Hepatocyte (in vitro differentiated cells): ENCODE data around the gene MAD2L1. TPM values are rescaled to one million over a fixed set of nuclear protein-coding genes. Genes with fewer than 3 reads are reported as not detected.

Experiments
- DNase-seq: peaks from one replicate; pipeline ENCODE4 v3.0.0-alpha.2; 2016; ENCODE audit warnings: low spot score
- H2AFZ ChIP-seq: fragments of 200-600 bp; sonication (generic); 2 replicates; pipeline ENCODE4 v1.6.0; 2016; ENCODE audit warnings: antibody characterized with exemption, mild to moderate bottlenecking
- H3K27ac ChIP-seq: fragments of 200-600 bp; sonication (generic); 2 replicates; pipeline ENCODE4 v1.5.1; 2016; ENCODE audit warnings: mild to moderate bottlenecking
- H3K27me3 ChIP-seq: fragments of 200-600 bp; sonication (generic); 2 replicates; pipeline ENCODE4 v1.6.1; 2016
- H3K36me3 ChIP-seq: fragments of 200-600 bp; sonication (generic); replicated peaks from 2 replicates; pipeline ENCODE4 v1.5.1; 2016; ENCODE audit warnings: low read depth; ENCODE audit not compliant: insufficient read depth
- H3K4me1 ChIP-seq: fragments of 200-600 bp; sonication (generic); 2 replicates; pipeline ENCODE4 v1.5.1; 2016; ENCODE audit warnings: mild to moderate bottlenecking, moderate library complexity; ENCODE audit not compliant: insufficient read depth
- H3K4me2 ChIP-seq: fragments of 200-600 bp; sonication (generic); 2 replicates; pipeline ENCODE4 v1.6.0; 2016
- H3K4me3 ChIP-seq: fragments of 200-600 bp; sonication (generic); 2 replicates; pipeline ENCODE4 v1.5.1; 2016; ENCODE audit warnings: mild to moderate bottlenecking
- H3K79me2 ChIP-seq: fragments of 200-600 bp; sonication (generic); 2 replicates; pipeline ENCODE4 v1.6.0; 2017; ENCODE audit warnings: mild to moderate bottlenecking
- H3K9me2 ChIP-seq: fragments of 200-600 bp; sonication (generic); replicated peaks from 2 replicates; pipeline ENCODE4 v1.6.0; 2017; ENCODE audit warnings: mild to moderate bottlenecking; ENCODE audit not compliant: insufficient read depth
- H3K9me3 ChIP-seq: fragments of 200-600 bp; sonication (generic); 2 replicates; pipeline ENCODE4 v1.5.1; 2016; ENCODE audit warnings: low read depth, mild to moderate bottlenecking
- H4K20me1 ChIP-seq: fragments of 200-600 bp; sonication (generic); 2 replicates; pipeline ENCODE4 v1.6.0; 2016; ENCODE audit warnings: mild to moderate bottlenecking; ENCODE audit not compliant: insufficient read depth, poor library complexity, severe bottlenecking
- EZH2 ChIP-seq: fragments of 200-600 bp; sonication (generic); IDR thresholded peaks from 2 replicates; pipeline ENCODE4 v1.6.1; 2016; ENCODE audit warnings: antibody characterized with exemption, mild to moderate bottlenecking, borderline replicate concordance
- EZH2phosphoT487 ChIP-seq: fragments of 200-600 bp; sonication (generic); IDR thresholded peaks from one replicate; pipeline ENCODE4 v1.6.1; 2018; ENCODE audit warnings: antibody characterized with exemption, mild to moderate bottlenecking, low read depth, moderate library complexity; ENCODE audit not compliant: unreplicated experiment, severe bottlenecking
- WGBS: methylation state at CpG from one replicate; pipeline ENCODE4 v1.1.6; 2016; ENCODE audit warnings: low lambda C conversion rate; ENCODE audit errors: missing lambda C conversion rate; 5-methylcytosine and 5-hydroxymethylcytosine counted together
- polyA plus RNA-seq: library from polyadenylated mRNA; unstranded; fragments of >200 nt; fragmentation: Nextera tagmentation; extraction: Ambion mirVana; gene quantifications from 2 replicates; pipeline ENCODE4 v1.2.1, GENCODE V29; 2016
- total RNA-seq: library from RNA; depleted of rRNA; stranded (reverse); fragments of >200 nt; gene quantifications from 2 replicates; pipeline ENCODE4 v1.2.3, GENCODE V29; 2014
- TF ChIP-seq, protein P1 (sequence below): fragments of 200-600 bp; sonication (generic); IDR thresholded peaks from 2 replicates; pipeline ENCODE4 v1.5.1; 2016; ENCODE audit warnings: antibody characterized with exemption, mild to moderate bottlenecking; ENCODE audit not compliant: poor library complexity

MAD2L1 gene
- total and polyA plus RNA-seq, 2 experiments from 2014 or later = 13.8 to 21.7 TPM

DNA sequence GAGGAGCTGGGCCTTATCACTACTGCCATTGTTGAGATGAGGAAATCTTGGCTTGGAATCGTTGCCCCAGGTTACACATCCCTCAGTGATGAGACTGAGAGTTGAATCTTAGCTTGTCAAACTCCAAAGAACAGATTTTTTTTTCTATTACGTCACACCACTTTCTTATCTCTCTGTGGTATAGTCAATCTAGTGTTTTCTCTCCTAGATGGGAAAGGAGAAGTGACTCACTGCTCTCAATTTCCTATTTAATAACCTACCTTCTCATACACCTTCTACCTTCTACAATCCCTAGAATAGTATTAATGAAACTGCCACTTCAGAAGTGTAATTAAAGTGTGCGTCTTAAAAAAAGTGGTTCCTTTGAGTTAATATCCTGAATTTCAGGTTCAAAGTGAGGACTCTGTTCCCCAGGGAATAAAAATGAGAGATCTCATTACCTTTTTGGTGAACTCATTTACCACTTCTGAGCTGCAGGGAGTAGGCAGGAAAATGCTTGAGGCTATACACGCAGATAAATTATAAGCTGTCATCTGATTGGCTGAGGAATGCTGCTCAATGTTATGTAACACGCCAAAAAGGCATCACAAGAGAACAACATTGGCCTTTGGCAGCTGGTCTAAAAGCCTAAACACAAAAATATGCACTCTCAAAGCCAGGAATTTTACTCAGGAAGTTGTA is 59.3 kb downstream of the MAD2L1 start:
- WGBS = 50% methylated on average over 5 of the region's 5 CpGs
- H3K4me1 ChIP-seq = peaks cover 6% of the 10 kb centered on the region
- no peak overlapping the region for H3K4me3 ChIP-seq
- DNase-seq = peak; percentile 45
- no peak overlapping the region for H2AFZ ChIP-seq
- peak overlapping the region; percentile 46 for H3K27ac ChIP-seq
- H4K20me1 ChIP-seq = no peaks in the 10 kb centered on the region
- no peak overlapping the region for H3K4me2 ChIP-seq
- H3K36me3 ChIP-seq = no peaks in the 10 kb centered on the region
- H3K79me2 ChIP-seq = no peaks in the 10 kb centered on the region
- H3K9me2 ChIP-seq = no peaks in the 10 kb centered on the region
- no peak for TF ChIP-seq EZH2
- no peak for TF ChIP-seq EZH2phosphoT487
- TF ChIP-seq, protein P1, sequence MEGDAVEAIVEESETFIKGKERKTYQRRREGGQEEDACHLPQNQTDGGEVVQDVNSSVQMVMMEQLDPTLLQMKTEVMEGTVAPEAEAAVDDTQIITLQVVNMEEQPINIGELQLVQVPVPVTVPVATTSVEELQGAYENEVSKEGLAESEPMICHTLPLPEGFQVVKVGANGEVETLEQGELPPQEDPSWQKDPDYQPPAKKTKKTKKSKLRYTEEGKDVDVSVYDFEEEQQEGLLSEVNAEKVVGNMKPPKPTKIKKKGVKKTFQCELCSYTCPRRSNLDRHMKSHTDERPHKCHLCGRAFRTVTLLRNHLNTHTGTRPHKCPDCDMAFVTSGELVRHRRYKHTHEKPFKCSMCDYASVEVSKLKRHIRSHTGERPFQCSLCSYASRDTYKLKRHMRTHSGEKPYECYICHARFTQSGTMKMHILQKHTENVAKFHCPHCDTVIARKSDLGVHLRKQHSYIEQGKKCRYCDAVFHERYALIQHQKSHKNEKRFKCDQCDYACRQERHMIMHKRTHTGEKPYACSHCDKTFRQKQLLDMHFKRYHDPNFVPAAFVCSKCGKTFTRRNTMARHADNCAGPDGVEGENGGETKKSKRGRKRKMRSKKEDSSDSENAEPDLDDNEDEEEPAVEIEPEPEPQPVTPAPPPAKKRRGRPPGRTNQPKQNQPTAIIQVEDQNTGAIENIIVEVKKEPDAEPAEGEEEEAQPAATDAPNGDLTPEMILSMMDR = no peak
- no peaks in the 10 kb centered on the region for H3K9me3 ChIP-seq
- H3K27me3 ChIP-seq = no peaks in the 10 kb centered on the region
